ENCODE results near the gene PLD6. TPM values are rescaled to one million over a fixed set of nuclear protein-coding genes. Genes with fewer than 3 reads are reported as not detected.
"Not testable (repeated sequence)": the region's sequence is repeated elsewhere in the genome, so short reads cannot be mapped to it uniquely, and the experiment has no call there.

The PLD6 gene
- total RNA-seq, 5 donors from 2014 or later (not counting 1 experiment from before 2014, with no cell fraction given) = 7.3 to 18.3 (median 11.1) TPM

DNA sequence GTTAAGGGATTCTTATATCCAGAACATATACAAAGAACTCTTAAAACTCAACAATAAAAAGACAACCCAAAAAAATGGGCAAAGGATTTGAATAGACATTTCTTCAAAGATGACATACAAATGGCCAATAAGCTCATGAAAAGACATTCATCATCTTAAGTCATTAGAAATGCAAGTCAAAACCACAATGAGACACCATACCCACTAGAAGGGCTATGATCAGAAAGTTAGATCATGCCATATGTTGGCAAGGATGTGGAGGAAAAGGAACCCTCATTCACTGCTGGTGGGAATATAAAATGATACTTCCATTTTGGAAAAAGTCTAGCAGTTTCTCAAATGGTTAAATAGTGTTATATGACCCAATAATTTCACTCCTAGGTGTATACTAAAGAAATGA is 9.4 kb downstream of the PLD6 start:
- H3K27me3 ChIP-seq (replicated peaks in 1 of 2; ENCODE audit: control insufficient read depth in 2 of 2, extremely low read depth in 1 of 2, insufficient read depth in 2 of 2, low read length in 1 of 2) = no peaks in the 10 kb centered on the region
- peaks cover 0 to 3% of the 10 kb centered on the region in 2 donors for H3K36me3 ChIP-seq (ENCODE audit: control insufficient read depth in 2 of 2, extremely low read depth in 1 of 2, insufficient read depth in 1 of 2, low read length in 1 of 2)
- H3K9me3 ChIP-seq = no peaks in the 10 kb centered on the region
- no peaks in the 10 kb centered on the region for H3K27me3 Mint-ChIP-seq
- H3K4me3 ChIP-seq (ENCODE audit: control insufficient read depth in 1 of 2, extremely low read depth in 1 of 2, low read length in 1 of 2) = no peak overlapping the region
- H3K27ac ChIP-seq (ENCODE audit: low read length) = no peak overlapping the region
- no peak overlapping the region for H3K4me3 Mint-ChIP-seq
- no peaks in the 10 kb centered on the region for H3K4me1 ChIP-seq (ENCODE audit: control insufficient read depth in 1 of 2, extremely low read depth in 1 of 2, insufficient read depth in 2 of 2, low read length in 2 of 2)
- peaks cover 0 to 16% (median 9%) of the 10 kb centered on the region in 3 donors for H3K4me1 Mint-ChIP-seq
- no peak for ATAC-seq (replicated peaks in 1 of 4)
- ChIA-PET POLR2A (interaction anchor here in 1 of 2 donors (0.6 kb wide), 1 partner anchor 825 kb away, joined by 11 read pairs; no protein-coding TSS in a partner anchor), CTCF (no interaction called here)
- H3K36me3 Mint-ChIP-seq = peaks cover 14% of the 10 kb centered on the region
- no peak overlapping the region for H3K27ac Mint-ChIP-seq
- H3K9me3 Mint-ChIP-seq = no peaks in the 10 kb centered on the region
- DNase-seq = no peak

DNA sequence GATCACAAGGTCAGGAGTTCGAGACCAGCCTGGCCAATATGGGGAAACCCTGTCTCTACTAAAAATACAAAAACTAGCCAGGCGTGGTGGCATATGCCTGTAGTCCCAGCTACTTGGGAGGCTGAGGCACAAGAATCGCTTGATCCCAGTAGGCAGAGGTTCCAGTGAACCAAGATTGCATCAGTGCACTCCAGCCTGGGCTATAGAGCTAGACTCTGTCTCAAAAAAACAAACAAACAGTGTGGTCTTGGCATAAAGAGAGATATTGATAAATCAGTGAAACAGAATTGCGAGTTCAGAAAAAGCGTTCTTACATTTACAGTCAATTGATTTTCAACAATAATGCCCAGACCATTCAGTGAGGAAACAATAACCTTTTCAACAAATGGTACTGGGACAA is 10.7 kb downstream of the PLD6 start:
- H3K36me3 Mint-ChIP-seq; H3K27me3 Mint-ChIP-seq; H3K27me3 ChIP-seq (replicated peaks in 1 of 2; ENCODE audit: control insufficient read depth in 2 of 2, extremely low read depth in 1 of 2, insufficient read depth in 2 of 2, low read length in 1 of 2); CTCF ChIA-PET; H3K27ac Mint-ChIP-seq; H3K27ac ChIP-seq (ENCODE audit: low read length); ATAC-seq (replicated peaks in 1 of 4); POLR2A ChIA-PET; H3K36me3 ChIP-seq (ENCODE audit: control insufficient read depth in 2 of 2, extremely low read depth in 1 of 2, insufficient read depth in 1 of 2, low read length in 1 of 2); DNase-seq; H3K4me3 Mint-ChIP-seq; H3K9me3 Mint-ChIP-seq; H3K9me3 ChIP-seq; H3K4me3 ChIP-seq (ENCODE audit: control insufficient read depth in 1 of 2, extremely low read depth in 1 of 2, low read length in 1 of 2); H3K4me1 ChIP-seq (ENCODE audit: control insufficient read depth in 1 of 2, extremely low read depth in 1 of 2, insufficient read depth in 2 of 2, low read length in 2 of 2): not testable (repeated sequence)
- 96% methylated on average over 3 of the region's 5 CpGs for WGBS (ENCODE audit: insufficient coverage)
- H3K4me1 Mint-ChIP-seq = peaks cover 0 to 18% (median 16%) of the 10 kb centered on the region in 3 donors

GRCh38 chr17:17191961-17192381 is 14.2 kb downstream of the PLD6 start:
- H3K9me3 ChIP-seq = no peaks in the 10 kb centered on the region
- Mint-ChIP-seq H3K27ac (no peak overlapping the region), H3K9me3 (no peaks in the 10 kb centered on the region), H3K4me3 (no peak overlapping the region), H3K36me3 (peaks cover 6% of the 10 kb centered on the region), H3K27me3 (no peaks in the 10 kb centered on the region), H3K4me1 (peaks cover 9 to 28% (median 19%) of the 10 kb centered on the region in 3 donors)
- H3K27me3 ChIP-seq (replicated peaks in 1 of 2; ENCODE audit: control insufficient read depth in 2 of 2, extremely low read depth in 1 of 2, insufficient read depth in 2 of 2, low read length in 1 of 2) = no peaks in the 10 kb centered on the region
- DNase-seq (no peak), ATAC-seq (replicated peaks in 1 of 4) (no peak)
- CTCF ChIA-PET = interaction anchor here in 1 of 2 donors (0.6 kb wide), 1 partner anchor 43 kb away, joined by 3 read pairs; no protein-coding TSS in a partner anchor
- peaks cover 0 to 4% of the 10 kb centered on the region in 2 experiments for H3K4me1 ChIP-seq (ENCODE audit: control insufficient read depth in 1 of 2, extremely low read depth in 1 of 2, insufficient read depth in 2 of 2, low read length in 2 of 2)
- POLR2A ChIA-PET = no interaction called here
- no peak overlapping the region for H3K4me3 ChIP-seq (ENCODE audit: control insufficient read depth in 1 of 2, extremely low read depth in 1 of 2, low read length in 1 of 2)
- no peak overlapping the region for H3K27ac ChIP-seq (ENCODE audit: low read length)
- peaks cover 0 to 19% of the 10 kb centered on the region in 2 donors for H3K36me3 ChIP-seq (ENCODE audit: control insufficient read depth in 2 of 2, extremely low read depth in 1 of 2, insufficient read depth in 1 of 2, low read length in 1 of 2)
- WGBS (ENCODE audit: insufficient coverage) = 72% methylated on average over 5 of the region's 10 CpGs

- POLR2A ChIA-PET = interaction anchor here in 1 of 2 donors (0.6 kb wide), 1 partner anchor 12 kb away, joined by 5 read pairs; no protein-coding TSS in a partner anchor
Observed at GRCh38 chr17:17191346-17191792, 14.8 kb downstream of the PLD6 start.

GRCh38 chr17:17190188-17190587 is 15.9 kb downstream of the PLD6 start:
- Mint-ChIP-seq H3K9me3 (no peaks in the 10 kb centered on the region), H3K4me3 (no peak overlapping the region), H3K27ac (peak overlapping the region in 1 of 2 donors; percentile 8), H3K4me1 (peaks cover 27 to 43% (median 29%) of the 10 kb centered on the region in 3 donors), H3K36me3 (peaks cover 16% of the 10 kb centered on the region), H3K27me3 (no peaks in the 10 kb centered on the region)
- Histone ChIP-seq H3K27ac (ENCODE audit: low read length) (no peak overlapping the region), H3K4me1 (ENCODE audit: control insufficient read depth in 1 of 2, extremely low read depth in 1 of 2, insufficient read depth in 2 of 2, low read length in 2 of 2) (peaks cover 4 to 20% of the 10 kb centered on the region in 2 experiments), H3K27me3 (replicated peaks in 1 of 2; ENCODE audit: control insufficient read depth in 2 of 2, extremely low read depth in 1 of 2, insufficient read depth in 2 of 2, low read length in 1 of 2) (no peaks in the 10 kb centered on the region), H3K9me3 (no peaks in the 10 kb centered on the region), H3K4me3 (ENCODE audit: control insufficient read depth in 1 of 2, extremely low read depth in 1 of 2, low read length in 1 of 2) (no peak overlapping the region), H3K36me3 (ENCODE audit: control insufficient read depth in 2 of 2, extremely low read depth in 1 of 2, insufficient read depth in 1 of 2, low read length in 1 of 2) (peaks cover 3 to 26% of the 10 kb centered on the region in 2 donors)
- ChIA-PET POLR2A (no interaction called here), CTCF (interaction anchor here in 1 of 2 donors (0.6 kb wide), 1 partner anchor 850 kb away, joined by 3 read pairs; no protein-coding TSS in a partner anchor)
- WGBS (ENCODE audit: insufficient coverage) = 96% methylated on average over 7 of the region's 7 CpGs
- ATAC-seq (replicated peaks in 1 of 4) (no peak), DNase-seq (no peak)

More at GRCh38 chr17:17191346-17191792, 14.8 kb downstream of the PLD6 start:
- H3K27ac Mint-ChIP-seq = peak overlapping the region; percentile 48 to 63
- H3K4me3 Mint-ChIP-seq = no peak overlapping the region
- no peaks in the 10 kb centered on the region for H3K9me3 Mint-ChIP-seq
- no peaks in the 10 kb centered on the region for H3K27me3 Mint-ChIP-seq
- Histone ChIP-seq H3K27me3 (replicated peaks in 1 of 2; ENCODE audit: control insufficient read depth in 2 of 2, extremely low read depth in 1 of 2, insufficient read depth in 2 of 2, low read length in 1 of 2) (no peaks in the 10 kb centered on the region), H3K36me3 (ENCODE audit: control insufficient read depth in 2 of 2, extremely low read depth in 1 of 2, insufficient read depth in 1 of 2, low read length in 1 of 2) (peaks cover 3 to 25% of the 10 kb centered on the region in 2 donors), H3K27ac (ENCODE audit: low read length) (no peak overlapping the region), H3K9me3 (no peaks in the 10 kb centered on the region), H3K4me3 (ENCODE audit: control insufficient read depth in 1 of 2, extremely low read depth in 1 of 2, low read length in 1 of 2) (no peak overlapping the region), H3K4me1 (ENCODE audit: control insufficient read depth in 1 of 2, extremely low read depth in 1 of 2, insufficient read depth in 2 of 2, low read length in 2 of 2) (peaks cover 0 to 10% of the 10 kb centered on the region in 2 experiments)
- peaks cover 7% of the 10 kb centered on the region for H3K36me3 Mint-ChIP-seq
- peaks cover 15 to 31% (median 20%) of the 10 kb centered on the region in 3 donors for H3K4me1 Mint-ChIP-seq
- ATAC-seq (replicated peaks in 1 of 4) (no peak), DNase-seq (no peak)
- CTCF ChIA-PET = no interaction called here
- 89% methylated on average over 9 of the region's 11 CpGs for WGBS (ENCODE audit: insufficient coverage)

DNA sequence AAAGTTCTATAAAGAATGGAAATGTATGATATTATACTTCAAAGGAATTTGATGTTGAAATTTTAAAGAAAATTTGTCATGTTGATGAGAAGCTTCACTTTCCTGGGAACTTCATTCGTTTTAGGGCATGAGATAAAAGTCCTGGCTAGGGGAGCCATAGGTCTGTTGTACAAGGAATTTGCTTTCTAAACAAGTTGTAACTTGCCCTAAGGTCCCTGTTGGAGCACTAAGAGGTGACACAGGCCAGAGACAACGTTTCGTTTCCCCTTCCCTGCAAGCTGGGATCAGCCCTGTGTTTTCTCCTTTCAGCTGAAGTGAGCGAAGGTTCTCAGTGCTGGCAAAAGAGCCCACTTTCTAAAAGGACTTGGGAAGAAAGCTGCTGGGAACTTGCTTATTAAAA is 16.6 kb downstream of the PLD6 start:
- Histone ChIP-seq H3K9me3 (no peaks in the 10 kb centered on the region), H3K36me3 (ENCODE audit: control insufficient read depth in 2 of 2, extremely low read depth in 1 of 2, insufficient read depth in 1 of 2, low read length in 1 of 2) (peaks cover 3 to 26% of the 10 kb centered on the region in 2 donors), H3K4me3 (ENCODE audit: control insufficient read depth in 1 of 2, extremely low read depth in 1 of 2, low read length in 1 of 2) (no peak overlapping the region), H3K27me3 (replicated peaks in 1 of 2; ENCODE audit: control insufficient read depth in 2 of 2, extremely low read depth in 1 of 2, insufficient read depth in 2 of 2, low read length in 1 of 2) (no peaks in the 10 kb centered on the region), H3K27ac (ENCODE audit: low read length) (no peak overlapping the region), H3K4me1 (ENCODE audit: control insufficient read depth in 1 of 2, extremely low read depth in 1 of 2, insufficient read depth in 2 of 2, low read length in 2 of 2) (peaks cover 7 to 26% of the 10 kb centered on the region in 2 experiments)
- no peak for ATAC-seq (replicated peaks in 1 of 4)
- peak overlapping the region in 1 of 2 donors; percentile 8 for H3K27ac Mint-ChIP-seq
- no peak for DNase-seq
- H3K4me3 Mint-ChIP-seq = no peak overlapping the region
- WGBS (ENCODE audit: insufficient coverage) = 20% methylated on average over 1 of the region's 4 CpGs
- H3K9me3 Mint-ChIP-seq = no peaks in the 10 kb centered on the region
- H3K36me3 Mint-ChIP-seq = peaks cover 20% of the 10 kb centered on the region
- no peaks in the 10 kb centered on the region for H3K27me3 Mint-ChIP-seq
- peaks cover 33 to 49% (median 35%) of the 10 kb centered on the region in 3 donors for H3K4me1 Mint-ChIP-seq
- CTCF ChIA-PET = no interaction called here
- POLR2A ChIA-PET = interaction anchor here (0.6 to 0.8 kb wide), 3 partner anchors 84 to 199 kb away, joined by 3 to 4 read pairs (median 3); no protein-coding TSS in a partner anchor
